G401 (cell line): ENCODE data around the gene CBLN4. TPM values are rescaled to one million over a fixed set of nuclear protein-coding genes. Genes with fewer than 3 reads are reported as not detected.

ENCODE experiments used
- DNase-seq: peaks from one replicate; pipeline ENCODE4 v3.0.0-alpha.2; 2015; ENCODE audit warnings: low spot score
- in situ Hi-C: cut with HindIII; loops from 2 replicates; pipeline ENCODE4 v1.10.0; 2016; ENCODE audit warnings: low sequenced_read_pairs, mixed read lengths
- total RNA-seq: library from RNA; depleted of rRNA; stranded (reverse); fragments of >200 nt; shearing (Covaris generic); gene quantifications from 2 replicates; pipeline ENCODE4 v1.2.3, GENCODE V29; 2014; rRNA removed

Gene CBLN4
- total RNA-seq, 1 experiment from 2014 or later = not detected

DNA sequence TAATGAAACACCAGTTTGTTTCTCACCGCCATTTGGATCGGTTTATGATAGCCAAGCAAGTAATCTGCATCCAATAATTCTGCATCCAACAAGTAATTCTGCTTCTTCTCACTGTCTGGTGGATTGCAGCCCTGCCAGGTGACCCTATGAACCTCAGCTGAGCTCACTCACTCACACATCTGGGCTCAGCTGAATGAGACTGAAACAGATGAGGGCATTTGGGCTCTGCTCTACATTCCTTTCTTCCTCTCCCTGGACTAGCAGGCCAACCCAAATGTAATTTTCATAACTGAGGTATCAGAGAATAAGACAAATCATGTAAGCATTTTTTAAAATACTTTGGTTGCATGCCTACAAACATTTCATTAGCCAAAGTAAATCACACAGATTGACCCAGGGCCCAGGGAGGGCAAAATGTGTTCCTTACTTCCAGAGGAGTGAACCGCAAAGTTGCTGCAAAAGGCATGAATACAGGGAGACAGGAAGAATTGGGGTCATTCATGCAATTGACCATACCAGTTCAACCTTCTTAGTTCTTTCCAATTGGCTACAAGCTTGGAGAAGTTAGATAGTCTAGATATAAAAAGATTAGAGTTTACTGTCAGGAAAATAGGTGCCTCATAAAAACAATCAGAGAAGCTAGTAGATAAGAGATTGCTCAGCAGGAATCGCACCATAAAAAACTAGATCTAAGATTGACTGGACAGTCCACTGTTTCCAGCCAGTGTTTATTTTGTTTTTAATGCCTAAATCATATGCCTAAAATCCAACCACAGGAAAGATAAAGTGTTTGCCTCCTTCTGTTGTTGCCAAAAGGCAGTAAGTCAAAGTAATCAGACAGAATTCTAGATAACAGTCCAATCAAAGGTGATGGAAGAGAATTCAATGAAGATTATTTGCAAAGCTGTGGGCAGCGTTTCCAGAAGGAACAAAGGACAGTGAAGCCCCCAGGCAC, 43.7 kb downstream of the CBLN4 start:
- in situ Hi-C loops = no loop called here
- DNase-seq = no peak

GRCh38 chr20:55953201-55953600, 52.1 kb downstream of the CBLN4 start:
- no peak for DNase-seq
- in situ Hi-C loops = no loop called here

GRCh38 chr20:55947701-55948100, 57.6 kb downstream of the CBLN4 start:
- DNase-seq = no peak
- in situ Hi-C loops = no loop called here

Other genes with a start within 250 kb of the CBLN4 start
- not detected in 2 replicates for gene MC3R, start 243.2 kb upstream of the CBLN4 start, total RNA-seq